Measurements from ENCODE around the gene PTRH1. TPM values are rescaled to one million over a fixed set of nuclear protein-coding genes. Genes with fewer than 3 reads are reported as not detected.

PTRH1 gene
- total and polyA plus RNA-seq, 7 donors: 7.9 to 44.6 (median 21.8) TPM

DNA sequence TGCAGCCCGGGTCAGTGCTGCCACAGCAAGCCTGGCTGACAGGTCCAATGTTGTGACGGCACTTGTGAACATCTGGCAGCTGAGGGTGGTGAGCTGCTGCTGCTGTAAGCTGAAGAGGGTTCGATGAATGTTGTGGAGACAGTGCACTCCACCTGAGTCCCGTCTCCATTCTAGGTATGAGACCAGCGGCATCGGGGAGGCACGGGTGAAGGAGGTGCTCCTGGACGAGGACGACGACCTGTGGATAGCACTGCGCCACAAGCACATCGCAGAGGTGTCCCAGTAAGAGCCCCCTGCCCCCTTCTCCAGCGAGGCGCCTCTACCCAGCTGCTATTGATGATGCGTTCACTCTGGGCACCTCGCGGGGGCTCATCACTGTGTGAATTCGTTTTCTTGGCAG lies 47.6 kb downstream of the PTRH1 start:
- WGBS, 3 donors: 77 to 84% (median 79%) methylated on average over 18 of the region's 18 CpGs
- intact Hi-C loops (cut with DNase I): no loop called here
- DNase-seq: no peak
- Histone ChIP-seq H3K9me3 (no peaks in the 10 kb centered on the region), H3K36me3 (ENCODE audit: insufficient read depth in 1 of 2, low read depth in 1 of 2) (peaks cover 0 to 65% of the 10 kb centered on the region in 2 donors), H3K27me3 (ENCODE audit: insufficient read depth in 3 of 3, low read length in 2 of 3) (no peaks in the 10 kb centered on the region), H3K4me1 (no peaks in the 10 kb centered on the region), H3K27ac (no peak overlapping the region), H3K4me3 (no peak overlapping the region)
- ATAC-seq: no peak
- TF ChIP-seq, protein P1, sequence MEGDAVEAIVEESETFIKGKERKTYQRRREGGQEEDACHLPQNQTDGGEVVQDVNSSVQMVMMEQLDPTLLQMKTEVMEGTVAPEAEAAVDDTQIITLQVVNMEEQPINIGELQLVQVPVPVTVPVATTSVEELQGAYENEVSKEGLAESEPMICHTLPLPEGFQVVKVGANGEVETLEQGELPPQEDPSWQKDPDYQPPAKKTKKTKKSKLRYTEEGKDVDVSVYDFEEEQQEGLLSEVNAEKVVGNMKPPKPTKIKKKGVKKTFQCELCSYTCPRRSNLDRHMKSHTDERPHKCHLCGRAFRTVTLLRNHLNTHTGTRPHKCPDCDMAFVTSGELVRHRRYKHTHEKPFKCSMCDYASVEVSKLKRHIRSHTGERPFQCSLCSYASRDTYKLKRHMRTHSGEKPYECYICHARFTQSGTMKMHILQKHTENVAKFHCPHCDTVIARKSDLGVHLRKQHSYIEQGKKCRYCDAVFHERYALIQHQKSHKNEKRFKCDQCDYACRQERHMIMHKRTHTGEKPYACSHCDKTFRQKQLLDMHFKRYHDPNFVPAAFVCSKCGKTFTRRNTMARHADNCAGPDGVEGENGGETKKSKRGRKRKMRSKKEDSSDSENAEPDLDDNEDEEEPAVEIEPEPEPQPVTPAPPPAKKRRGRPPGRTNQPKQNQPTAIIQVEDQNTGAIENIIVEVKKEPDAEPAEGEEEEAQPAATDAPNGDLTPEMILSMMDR (IDR thresholded peaks at IDR 0.05): no peak

DNA sequence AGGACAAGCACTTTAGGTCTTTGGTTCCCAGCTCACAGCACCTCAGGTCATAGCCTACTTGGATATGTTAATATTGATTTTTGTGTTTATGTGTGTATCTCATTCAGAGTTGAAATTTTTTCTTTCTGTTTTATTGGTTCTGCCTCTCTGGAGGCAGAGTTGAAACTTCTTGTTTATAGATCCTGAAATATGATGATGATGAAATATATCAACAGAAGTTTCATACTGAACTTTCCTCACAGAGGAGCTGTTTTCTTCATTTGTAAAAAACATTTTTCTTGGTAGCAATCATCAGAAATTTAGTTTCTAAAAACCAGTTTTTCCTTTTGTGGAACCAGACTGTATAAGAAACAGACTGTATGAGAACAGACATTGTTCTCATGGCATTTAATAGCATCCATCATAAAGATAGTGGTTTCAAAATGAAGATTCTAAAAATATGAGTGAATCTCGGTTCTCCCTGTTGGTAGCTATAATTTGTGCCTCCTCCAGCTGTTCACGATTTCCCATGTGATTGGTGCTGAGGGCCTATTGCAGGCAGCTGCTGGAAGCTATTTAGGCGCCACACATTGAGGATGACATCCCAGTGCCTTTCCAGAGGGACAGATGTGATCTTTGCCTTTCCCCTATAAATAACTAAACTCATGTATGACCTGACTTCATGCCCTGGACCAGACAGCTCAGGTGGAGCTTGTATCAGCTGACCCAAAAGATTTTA lies 48.2 kb downstream of the PTRH1 start:
- peaks cover 0 to 65% of the 10 kb centered on the region in 2 donors for H3K36me3 ChIP-seq (ENCODE audit: insufficient read depth in 1 of 2, low read depth in 1 of 2)
- DNase-seq: no peak
- no peak overlapping the region for H3K27ac ChIP-seq
- H3K27me3 ChIP-seq (ENCODE audit: insufficient read depth in 3 of 3, low read length in 2 of 3): no peaks in the 10 kb centered on the region
- no peak overlapping the region for H3K4me3 ChIP-seq
- no peaks in the 10 kb centered on the region for H3K4me1 ChIP-seq
- ATAC-seq: no peak
- intact Hi-C loops (cut with DNase I): no loop called here
- TF ChIP-seq, protein P1 (IDR thresholded peaks at IDR 0.05): no peak
- 50 to 66% (median 55%) methylated on average over 3 of the region's 3 CpGs for WGBS, 3 donors
- no peaks in the 10 kb centered on the region for H3K9me3 ChIP-seq

DNA sequence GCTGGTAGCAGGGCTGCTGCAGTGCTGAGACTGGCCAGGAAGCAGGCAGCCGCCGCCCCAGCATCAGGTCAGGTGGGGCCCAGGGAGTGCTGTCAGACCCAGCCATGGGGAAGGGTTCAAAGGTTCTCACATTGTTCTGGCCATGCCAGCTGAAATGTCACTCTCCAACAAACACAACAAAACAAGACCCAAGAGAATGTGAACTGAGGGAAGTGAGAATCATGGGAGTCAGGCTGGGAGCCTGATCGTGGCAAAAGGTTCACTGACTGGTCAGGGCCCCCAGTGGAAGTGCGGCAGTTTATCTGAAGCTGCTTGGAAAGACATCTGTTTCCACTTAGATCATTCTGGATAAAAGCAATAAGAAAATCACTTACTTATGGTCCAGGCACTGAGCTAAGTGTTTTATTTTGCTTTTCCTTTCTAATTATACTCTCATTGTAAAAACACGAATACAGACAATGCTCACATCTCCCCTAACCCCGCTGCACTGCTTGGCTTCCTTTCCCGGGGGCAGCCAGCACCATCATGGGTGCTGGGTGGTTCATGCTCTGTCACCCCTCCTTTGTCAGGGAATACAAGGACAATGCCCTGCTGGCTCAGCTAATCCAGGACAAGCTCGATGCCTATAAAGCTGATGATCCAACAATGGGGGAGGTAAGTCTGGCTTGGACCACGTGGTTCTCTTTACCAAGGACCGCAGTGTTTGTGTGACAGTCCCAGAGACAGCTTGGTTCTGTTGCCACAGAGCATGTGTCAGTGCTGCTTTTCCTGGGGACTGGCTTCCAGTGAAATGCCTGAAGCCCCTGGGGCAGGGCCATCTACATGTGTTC lies 50.6 kb downstream of the PTRH1 start:
- TF ChIP-seq, protein P1 (IDR thresholded peaks at IDR 0.05): no peak
- no peak overlapping the region for H3K27ac ChIP-seq
- H3K4me3 ChIP-seq: no peak overlapping the region
- no peaks in the 10 kb centered on the region for H3K27me3 ChIP-seq (ENCODE audit: insufficient read depth in 3 of 3, low read length in 2 of 3)
- ATAC-seq: no peak
- DNase-seq: no peak
- H3K4me1 ChIP-seq: no peaks in the 10 kb centered on the region
- WGBS, 3 donors: 67 to 71% (median 69%) methylated on average over 10 of the region's 10 CpGs
- intact Hi-C loops (cut with DNase I): no loop called here
- peaks cover 0 to 68% of the 10 kb centered on the region in 2 donors for H3K36me3 ChIP-seq (ENCODE audit: insufficient read depth in 1 of 2, low read depth in 1 of 2)
- no peaks in the 10 kb centered on the region for H3K9me3 ChIP-seq

DNA sequence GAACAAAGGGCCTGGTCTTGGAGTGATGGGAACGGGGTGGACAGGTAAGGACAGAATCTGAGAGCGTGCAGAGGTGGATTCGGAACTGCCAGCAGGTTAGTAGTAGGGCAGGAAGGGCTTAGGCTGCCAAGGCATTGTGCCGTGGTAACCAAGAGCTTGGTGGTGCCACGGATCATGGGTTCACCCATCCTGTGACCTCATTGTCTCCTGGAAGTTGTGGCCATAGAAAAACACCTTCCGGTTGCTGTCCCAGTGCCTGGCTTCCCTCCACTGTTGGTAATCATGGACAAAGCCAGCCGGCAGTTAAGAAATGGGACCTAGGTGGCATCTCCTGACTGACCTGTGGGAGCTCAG lies 51.2 kb downstream of the PTRH1 start:
- intact Hi-C loops (cut with DNase I): no loop called here
- Histone ChIP-seq H3K36me3 (ENCODE audit: insufficient read depth in 1 of 2, low read depth in 1 of 2) (peaks cover 0 to 68% of the 10 kb centered on the region in 2 donors), H3K27me3 (ENCODE audit: insufficient read depth in 3 of 3, low read length in 2 of 3) (no peaks in the 10 kb centered on the region), H3K9me3 (no peaks in the 10 kb centered on the region), H3K4me1 (no peaks in the 10 kb centered on the region), H3K27ac (no peak overlapping the region), H3K4me3 (no peak overlapping the region)
- 87 to 93% (median 90%) methylated on average over 7 of the region's 7 CpGs for WGBS, 3 donors
- TF ChIP-seq, protein P1 (IDR thresholded peaks at IDR 0.05): no peak
- DNase-seq: no peak
- no peak for ATAC-seq

Other genes starting within 250 kb of the PTRH1 start
- gene STXBP1, start 103.4 kb downstream of the PTRH1 start, total RNA-seq: 10 to 100 TPM in 2 of 4 donors, 1 to 10 TPM in 2; 6.1 to 12.3 (median 8.9) TPM
- 1 to 10 TPM; 2.8 to 6.7 (median 3.2) TPM for gene STXBP1, start 103.4 kb downstream of the PTRH1 start, polyA plus RNA-seq
- gene CFAP157, start 8.7 kb downstream of the PTRH1 start, total RNA-seq: under 1 TPM in 1 of 4 donors, not detected in 3; 0.10 TPM
- under 1 TPM; 0.18 to 0.34 (median 0.27) TPM for gene CFAP157, start 8.7 kb downstream of the PTRH1 start, polyA plus RNA-seq
- gene TTC16, start 416 bp upstream of the PTRH1 start, total RNA-seq: under 1 TPM in 1 of 4 donors, not detected in 3; 0.10 TPM
- under 1 TPM in 2 of 3 donors, not detected in 1; 0.01 to 0.03 TPM for gene TTC16, start 416 bp upstream of the PTRH1 start, polyA plus RNA-seq
- 1 to 10 TPM; 2.8 to 6.7 (median 4.0) TPM for gene TOR2A, start 19.6 kb upstream of the PTRH1 start, total RNA-seq
- 1 to 10 TPM; 4.6 to 6.9 (median 5.0) TPM for gene TOR2A, start 19.6 kb upstream of the PTRH1 start, polyA plus RNA-seq
- 10 to 100 TPM in 2 of 4 donors, 1 to 10 TPM in 2; 8.3 to 12.0 (median 10.3) TPM for gene SH2D3C, start 63.0 kb upstream of the PTRH1 start, total RNA-seq
- 10 to 100 TPM in 1 of 3 donors, 1 to 10 TPM in 2; 5.3 to 10.0 (median 8.4) TPM for gene SH2D3C, start 63.0 kb upstream of the PTRH1 start, polyA plus RNA-seq
- 10 to 100 TPM; 26.5 to 46.1 (median 42.9) TPM for gene CDK9, start 70.4 kb upstream of the PTRH1 start, total RNA-seq
- gene CDK9, start 70.4 kb upstream of the PTRH1 start, polyA plus RNA-seq: 10 to 100 TPM; 29.7 to 39.3 (median 31.5) TPM
- 10 to 100 TPM; 39.7 to 61.9 (median 45.8) TPM for gene FPGS, start 87.2 kb upstream of the PTRH1 start, total RNA-seq
- 10 to 100 TPM; 21.9 to 32.3 (median 29.8) TPM for gene FPGS, start 87.2 kb upstream of the PTRH1 start, polyA plus RNA-seq
- 10 to 100 TPM; 31.7 to 80.4 (median 54.3) TPM for gene ENG, start 139.0 kb upstream of the PTRH1 start, total RNA-seq
- 10 to 100 TPM; 22.1 to 78.1 (median 28.6) TPM for gene ENG, start 139.0 kb upstream of the PTRH1 start, polyA plus RNA-seq
- 100 to 1,000 TPM; 369 to 854 (median 688) TPM for gene AK1, start 162.0 kb upstream of the PTRH1 start, total RNA-seq
- gene AK1, start 162.0 kb upstream of the PTRH1 start, polyA plus RNA-seq: 100 to 1,000 TPM; 310 to 845 (median 778) TPM
- gene ST6GALNAC6, start 183.9 kb upstream of the PTRH1 start, total RNA-seq: 10 to 100 TPM; 20.3 to 26.1 (median 24.4) TPM
- gene ST6GALNAC6, start 183.9 kb upstream of the PTRH1 start, polyA plus RNA-seq: 10 to 100 TPM; 18.5 to 35.5 (median 31.0) TPM
- gene ST6GALNAC4, start 201.4 kb upstream of the PTRH1 start, total RNA-seq: 10 to 100 TPM in 3 of 4 donors, 1 to 10 TPM in 1; 8.9 to 52.6 (median 27.3) TPM
- gene ST6GALNAC4, start 201.4 kb upstream of the PTRH1 start, polyA plus RNA-seq: 10 to 100 TPM; 14.0 to 31.4 (median 14.8) TPM
- under 1 TPM in 2 of 4 donors, not detected in 2; 0.40 to 0.44 TPM for gene PIP5KL1, start 215.1 kb upstream of the PTRH1 start, total RNA-seq
- gene PIP5KL1, start 215.1 kb upstream of the PTRH1 start, polyA plus RNA-seq: under 1 TPM in 2 of 3 donors, not detected in 1; 0.05 to 0.12 TPM
- 10 to 100 TPM in 3 of 4 donors, 1 to 10 TPM in 1; 9.7 to 17.4 (median 12.2) TPM for gene DPM2, start 222.2 kb upstream of the PTRH1 start, total RNA-seq
- gene DPM2, start 222.2 kb upstream of the PTRH1 start, polyA plus RNA-seq: 10 to 100 TPM; 16.6 to 39.6 (median 37.1) TPM